HG03558 (cell line): ENCODE data around the gene FCHSD2.
"Not testable (repeated sequence)": the region's sequence is repeated elsewhere in the genome, so short reads cannot be mapped to it uniquely, and the experiment has no call there.

Experiments used
- ATAC-seq: cut with Tn5 transposase; IDR thresholded peaks from one replicate; pipeline ENCODE4 v1.9.1; 2021; ENCODE audit warnings: moderate number of reproducible peaks; ENCODE audit not compliant: unreplicated experiment; ENCODE audit errors: extremely low read depth

Gene FCHSD2

GRCh38 chr11:73152861-73153483 lies 10.9 kb upstream of the FCHSD2 start:
- peak; percentile 48 for ATAC-seq

- ATAC-seq, result no peak
These were observed 10.2 kb upstream of the FCHSD2 start for GRCh38 chr11:73152086-73152853.

- ATAC-seq, result no peak
These were observed 9.3 kb upstream of the FCHSD2 start for GRCh38 chr11:73151416-73151815.

- ATAC-seq, result no peak
These were observed 7.0 kb upstream of the FCHSD2 start for GRCh38 chr11:73149105-73149504.

- ATAC-seq, result no peak
These were observed 5.9 kb upstream of the FCHSD2 start for GRCh38 chr11:73147771-73148681.

GRCh38 chr11:73145986-73146575 lies 4.0 kb upstream of the FCHSD2 start:
- ATAC-seq, result no peak

GRCh38 chr11:73143126-73143838 lies 1.2 kb upstream of the FCHSD2 start:
- no peak for ATAC-seq

- peak; percentile 9 for ATAC-seq
These were observed 600 bp downstream of the FCHSD2 start for GRCh38 chr11:73141309-73142127.

GRCh38 chr11:73141031-73141308 lies 1.1 kb downstream of the FCHSD2 start:
- ATAC-seq, result no peak

- no peak for ATAC-seq
These were observed 1.7 kb downstream of the FCHSD2 start for GRCh38 chr11:73140213-73141030.

- no peak for ATAC-seq
These were observed 2.5 kb downstream of the FCHSD2 start for GRCh38 chr11:73139476-73140198.

- ATAC-seq, result no peak
These were observed 4.2 kb downstream of the FCHSD2 start for GRCh38 chr11:73137944-73138274.

- ATAC-seq, result no peak
These were observed 4.7 kb downstream of the FCHSD2 start for GRCh38 chr11:73137262-73137943.

- ATAC-seq, result not testable (repeated sequence)
These were observed 5.4 kb downstream of the FCHSD2 start for GRCh38 chr11:73136722-73137121.

GRCh38 chr11:73135346-73136284 lies 6.5 kb downstream of the FCHSD2 start:
- no peak for ATAC-seq

GRCh38 chr11:73132349-73132748 lies 9.8 kb downstream of the FCHSD2 start:
- not testable (repeated sequence) for ATAC-seq
